ENCODE measurements around the gene SBNO2. TPM values are rescaled to one million over a fixed set of nuclear protein-coding genes. Genes with fewer than 3 reads are reported as not detected.

The SBNO2 gene
- total and polyA plus RNA-seq, 2 donors (not counting 3 experiments of a cell fraction or from before 2014, with no cell fraction given): 31.4 to 65.7 TPM

- CTCF ChIA-PET: interaction anchor here (1.2 to 2.5 kb wide), 5 partner anchors 9 to 110 kb away, joined by 5 to 14 read pairs (median 8); no protein-coding TSS in a partner anchor
- no peaks in the 10 kb centered on the region for H3K9me1 ChIP-seq (replicated peaks; ENCODE audit: control insufficient read depth, extremely low read depth, insufficient read depth, low read length)
- intact Hi-C loops (cut with micrococcal nuclease): no loop called here
- H3K27me3 ChIP-seq (ENCODE audit: control insufficient read depth in 2 of 2, insufficient read depth in 2 of 2, low read length in 2 of 2): no peaks in the 10 kb centered on the region
- TF ChIP-seq EZH2 (IDR thresholded peaks at IDR 0.05; ENCODE audit: borderline replicate concordance, low read depth, low read length, severe bottlenecking): no peak
- no peak for TF ChIP-seq FOS (IDR thresholded peaks at IDR 0.05; ENCODE audit: borderline replicate concordance, insufficient read depth, low read length)
- TF ChIP-seq CTCF (IDR thresholded peaks at IDR 0.05; ENCODE audit: extremely low read depth in 1 of 2, insufficient read depth in 1 of 2, low read depth in 1 of 2, low read length in 2 of 2): peak; percentile 52 to 55
- TF ChIP-seq POLR2A (IDR thresholded peaks at IDR 0.05; ENCODE audit: low read depth, low read length): no peak
- TF ChIP-seq JUN (IDR thresholded peaks at IDR 0.05; ENCODE audit: borderline replicate concordance, insufficient read depth, insufficient read length, low read depth): no peak
- TF ChIP-seq GATA2 (IDR thresholded peaks at IDR 0.05; ENCODE audit: insufficient read depth, insufficient read length, low read depth, low read length): no peak
- TF ChIP-seq POLR2AphosphoS5 (IDR thresholded peaks at IDR 0.05; ENCODE audit: insufficient read depth, low read depth, low read length): no peak
- H3K4me2 ChIP-seq (ENCODE audit: insufficient read depth, low read length): no peak overlapping the region
- no peak overlapping the region for H3K9ac ChIP-seq (replicated peaks; ENCODE audit: extremely low read depth, insufficient read depth, low read length)
- no peaks in the 10 kb centered on the region for H4K20me1 ChIP-seq (replicated peaks; ENCODE audit: control insufficient read depth, extremely low read depth, insufficient read depth, low read length)
- H3K4me1 ChIP-seq (ENCODE audit: control insufficient read depth, extremely low read depth, insufficient read depth, low read length): no peaks in the 10 kb centered on the region
- DNase-seq (ENCODE audit: low read depth, low spot score): no peak
- POLR2A ChIA-PET: no interaction called here
- no peak for FAIRE-seq
- BruUV-seq (replicated peaks): no TSS peak
- peaks cover 6% of the 10 kb centered on the region for H3K79me2 ChIP-seq (ENCODE audit: control insufficient read depth, insufficient read depth, low read length)
- no peak overlapping the region for H2AFZ ChIP-seq (ENCODE audit: low read depth, low read length)
- no peak overlapping the region for H3K27ac ChIP-seq (ENCODE audit: insufficient read depth, low read depth, low read length)
- no peaks in the 10 kb centered on the region for H3K9me3 ChIP-seq (replicated peaks; ENCODE audit: control insufficient read depth, insufficient read depth, low read length)
- dilution Hi-C loops (cut with MboI; ENCODE audit: extremely low pct_ligation_motif_present, low sequenced_read_pairs): no loop called here
- H3K36me3 ChIP-seq (ENCODE audit: control insufficient read depth in 2 of 2, extremely low read depth in 1 of 2, insufficient read depth in 2 of 2, low read length in 2 of 2): peaks cover 5 to 20% of the 10 kb centered on the region in 2 experiments
- H3K4me3 ChIP-seq (replicated peaks in 1 of 3; ENCODE audit: insufficient read depth in 1 of 3, low read depth in 1 of 3, low read length in 3 of 3): no peak overlapping the region
Measured at GRCh38 chr19:1223018-1223855, 49.2 kb upstream of the SBNO2 start.

All from endothelial cell of umbilical vein (primary cell).